ENCODE data around the gene HSPA6.
A peak's percentile ranks its signal among the peaks of the same experiment; 100 is the strongest.
"Not testable (repeated sequence)": the region's sequence is repeated elsewhere in the genome, so short reads cannot be mapped to it uniquely, and the experiment has no call there.

Gene HSPA6

GRCh38 chr1:161523817-161524741, at the start of gene HSPA6:
HSPA6 (plus strand) TSS chr1:161524540; CDS start chr1:161524659, 119 bp downstream.
- not testable (repeated sequence) for DNase-seq (ENCODE audit: low read depth)

DNA sequence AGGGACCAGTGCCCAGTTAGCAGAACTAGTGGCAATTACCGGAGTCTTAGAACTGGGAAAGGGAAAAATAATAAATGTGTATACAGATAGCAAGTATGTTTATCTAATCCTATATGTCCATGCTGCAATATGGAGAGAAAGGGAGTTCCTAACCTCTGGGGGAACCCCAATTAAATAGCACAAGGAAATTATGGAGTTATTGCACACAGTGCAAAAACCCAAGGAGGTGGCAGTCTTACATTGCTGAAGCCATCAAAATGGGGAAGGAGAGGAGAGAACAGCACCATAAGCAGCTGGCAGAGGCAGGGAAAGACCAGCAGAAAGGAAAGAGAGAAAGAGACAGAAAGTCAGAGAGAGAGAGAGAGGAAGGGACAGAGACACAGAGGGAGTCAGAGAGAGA, 46.6 kb upstream of the HSPA6 start:
- not testable (repeated sequence) for DNase-seq (ENCODE audit: low read depth)

DNA sequence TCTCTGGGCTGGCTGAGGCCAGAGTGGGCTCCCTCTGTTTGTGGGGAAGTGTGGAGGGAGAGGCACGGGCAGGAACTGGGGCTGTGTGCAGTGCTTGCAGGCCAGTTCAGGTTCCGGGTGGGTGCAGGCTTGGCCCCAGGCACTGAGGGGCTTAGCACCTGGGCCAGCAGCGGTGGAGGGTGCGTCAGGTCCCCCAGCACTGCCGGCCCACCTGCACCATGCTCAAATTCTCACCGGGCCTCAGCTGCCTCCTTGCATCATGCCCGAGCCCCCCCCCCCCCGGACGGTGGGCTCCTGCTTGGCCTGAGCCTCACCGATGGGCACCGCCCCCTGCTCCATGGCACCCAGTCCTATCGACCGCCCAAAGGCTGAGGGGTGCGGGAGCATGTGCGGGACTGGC, 45.4 kb upstream of the HSPA6 start:
- no peak for DNase-seq (ENCODE audit: low read depth)

DNA sequence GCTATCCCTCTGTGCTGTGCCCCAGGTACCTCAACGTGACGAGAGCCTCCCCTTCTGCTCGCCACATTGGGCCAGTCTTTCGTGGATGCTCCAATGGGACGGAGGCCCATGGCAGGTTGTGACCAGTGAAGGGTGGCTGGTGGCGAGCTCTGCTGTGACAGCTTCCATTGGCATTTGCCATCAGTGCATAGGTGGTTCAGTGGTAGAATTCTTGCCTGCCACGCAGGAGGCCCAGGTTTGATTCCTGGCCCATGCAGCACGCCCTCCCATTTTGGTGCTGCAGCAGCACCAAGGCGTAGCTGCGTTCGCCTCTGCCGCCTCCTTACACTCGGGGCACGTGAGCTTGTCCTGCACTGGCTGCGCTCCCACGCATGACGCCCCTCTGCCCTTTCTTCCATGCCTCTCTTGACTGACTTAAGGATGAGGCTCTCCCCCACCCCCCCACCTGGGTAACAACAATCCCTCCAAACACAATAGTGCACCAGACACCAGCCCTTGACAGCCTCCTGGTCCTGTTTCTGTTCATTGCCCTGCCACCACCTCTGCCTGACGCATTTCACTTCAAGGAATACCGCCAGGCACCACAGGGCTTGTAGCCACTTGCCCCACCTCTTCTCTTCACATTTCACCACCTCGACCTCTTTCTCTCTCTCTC, 43.8 kb upstream of the HSPA6 start:
- DNase-seq (ENCODE audit: low read depth), result no peak

DNA sequence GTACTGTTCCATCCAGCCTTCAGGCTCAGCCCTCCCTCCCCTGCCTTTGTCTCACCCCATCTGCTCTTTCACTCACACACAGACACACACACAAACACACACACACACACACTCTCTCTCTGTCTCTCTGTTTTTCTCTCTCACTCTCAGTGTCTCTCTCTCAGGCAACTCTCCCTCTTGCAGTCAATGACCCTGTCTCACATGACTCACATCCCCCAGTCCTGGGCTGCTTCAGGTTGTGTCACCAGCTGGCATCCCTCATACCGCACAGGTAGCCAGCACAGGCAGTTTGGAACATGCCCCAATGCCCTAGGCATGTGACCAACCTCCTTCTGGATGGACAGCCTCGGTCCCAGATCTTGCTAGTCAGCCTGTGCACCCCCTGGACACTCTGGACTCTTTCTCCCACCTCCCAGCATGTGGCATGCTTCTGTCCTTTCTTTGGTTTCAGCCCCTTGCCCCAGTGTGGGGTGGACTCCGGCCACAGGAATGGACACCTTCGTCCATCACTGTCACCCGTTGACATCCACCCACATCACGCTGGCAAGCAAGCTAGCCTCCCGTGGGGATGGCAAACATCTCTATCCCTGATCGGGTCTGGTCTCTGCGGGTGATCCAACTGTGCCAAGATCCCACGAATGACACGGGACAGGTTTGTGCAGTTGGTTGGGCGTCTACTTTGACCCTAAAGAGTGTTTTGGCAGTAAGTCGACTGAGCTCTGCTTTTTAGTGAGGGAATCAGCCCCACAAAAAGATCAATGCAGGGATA, 42.5 kb upstream of the HSPA6 start:
- DNase-seq (ENCODE audit: low read depth), result no peak

DNA sequence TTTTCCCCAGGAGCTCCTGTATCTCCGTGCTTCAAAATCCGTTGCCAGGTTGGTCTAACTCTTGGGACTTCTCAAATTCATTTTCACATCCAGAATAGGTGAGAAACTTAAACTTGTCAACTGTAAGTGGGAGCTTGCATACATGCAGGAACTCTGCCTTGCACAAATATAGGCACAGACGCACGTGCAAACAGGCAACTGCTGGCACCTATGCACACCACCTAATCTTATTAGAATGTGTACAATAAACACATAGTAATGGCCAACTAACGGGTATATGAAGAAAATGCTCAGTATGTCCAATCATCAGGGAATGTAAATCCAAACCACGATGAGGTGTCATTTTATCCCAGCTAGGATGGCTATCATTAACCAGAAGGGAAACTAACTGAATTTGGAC, 41.7 kb upstream of the HSPA6 start:
- DNase-seq (ENCODE audit: low read depth), result no peak

GRCh38 chr1:161483361-161483760, 41.0 kb upstream of the HSPA6 start:
- DNase-seq (ENCODE audit: low read depth), result no peak

DNA sequence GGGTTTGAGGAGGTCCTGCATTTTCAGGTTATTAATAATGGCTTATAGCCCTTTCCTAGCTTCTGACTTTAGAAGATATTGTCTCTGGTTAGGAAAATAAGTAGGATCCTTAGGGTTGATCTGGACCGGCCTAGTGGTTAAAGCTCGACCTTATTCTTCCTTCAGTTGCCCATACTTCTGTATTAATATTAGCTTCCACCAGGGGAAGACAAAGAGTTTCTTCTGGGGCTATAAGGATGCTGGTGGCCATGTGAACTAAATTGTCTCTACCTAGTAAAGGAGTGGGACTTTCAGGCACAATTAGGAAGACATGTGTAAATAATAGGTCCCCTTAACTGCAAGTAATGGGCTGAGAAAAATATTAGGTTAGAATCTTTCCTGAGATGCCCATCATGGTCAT, 39.7 kb upstream of the HSPA6 start:
- DNase-seq (ENCODE audit: low read depth), result no peak

DNA sequence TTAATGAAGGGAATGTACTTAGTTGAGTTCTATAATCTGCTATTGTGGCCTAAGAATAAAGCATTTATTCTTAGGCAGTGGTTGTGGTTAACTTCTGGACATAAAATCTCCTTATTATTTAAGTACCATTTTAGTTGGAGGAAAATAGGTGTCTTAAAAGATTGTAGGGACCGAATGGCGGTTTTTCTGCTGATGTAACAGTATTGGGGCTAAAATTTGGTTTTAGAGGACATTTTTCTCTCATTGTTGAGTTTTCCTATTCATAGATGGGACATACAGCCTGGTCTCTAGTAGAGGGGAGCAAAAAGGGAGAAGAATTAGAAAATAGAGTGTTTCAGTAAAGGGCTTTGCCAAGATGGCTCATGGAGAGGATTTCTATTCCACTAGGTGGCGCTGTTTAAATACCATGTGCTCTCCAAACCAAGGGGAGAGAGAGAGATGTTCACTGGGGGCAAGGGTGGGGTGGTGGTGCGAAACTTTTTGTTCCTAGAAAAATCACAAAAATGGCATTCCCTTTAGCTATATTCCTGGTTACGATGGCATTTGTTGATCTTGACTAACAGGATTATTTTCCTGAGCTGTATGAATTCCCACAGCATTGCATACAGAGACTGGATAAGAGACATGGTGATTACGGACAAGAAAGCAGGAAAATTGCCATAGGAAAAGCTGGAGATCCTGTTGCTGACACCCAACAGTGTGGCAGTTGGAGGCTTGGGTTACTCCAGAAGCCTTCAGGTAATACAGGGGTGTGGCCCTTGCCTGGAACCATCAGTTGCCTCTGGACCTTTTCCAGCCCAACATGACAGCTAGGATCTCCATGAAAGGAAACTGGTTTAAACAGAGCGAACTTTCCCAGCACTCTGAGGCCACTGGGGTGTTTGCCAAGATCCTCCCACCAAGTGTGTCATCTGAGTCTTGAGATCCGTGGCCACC, 37.3 kb upstream of the HSPA6 start:
- peak; percentile 22 for DNase-seq (ENCODE audit: low read depth)

DNA sequence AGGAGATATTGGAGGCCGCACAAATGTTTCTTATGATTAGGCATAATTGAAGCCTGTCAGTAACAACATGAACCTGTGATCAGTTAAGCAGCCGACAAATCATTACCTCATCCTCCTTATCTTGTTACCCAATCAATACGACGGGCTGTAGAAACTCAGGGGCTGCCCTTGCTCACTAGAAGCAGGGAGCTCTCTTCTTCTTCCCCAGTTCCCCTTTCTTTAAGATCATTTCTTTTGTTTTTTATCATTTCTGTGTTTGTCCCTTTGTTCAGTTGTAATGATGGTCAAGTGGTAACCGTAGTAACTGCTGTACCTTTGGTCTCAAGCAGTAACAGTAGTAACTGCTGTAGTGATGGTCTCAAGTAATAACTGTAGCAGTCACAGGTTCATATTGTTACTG, 32.9 kb upstream of the HSPA6 start:
- no peak for DNase-seq (ENCODE audit: low read depth)

- DNase-seq (ENCODE audit: low read depth), result no peak
Observed at GRCh38 chr1:161492827-161493226, 31.5 kb upstream of the HSPA6 start.

GRCh38 chr1:161494091-161494735, 30.1 kb upstream of the HSPA6 start:
- DNase-seq (ENCODE audit: low read depth), result no peak

DNA sequence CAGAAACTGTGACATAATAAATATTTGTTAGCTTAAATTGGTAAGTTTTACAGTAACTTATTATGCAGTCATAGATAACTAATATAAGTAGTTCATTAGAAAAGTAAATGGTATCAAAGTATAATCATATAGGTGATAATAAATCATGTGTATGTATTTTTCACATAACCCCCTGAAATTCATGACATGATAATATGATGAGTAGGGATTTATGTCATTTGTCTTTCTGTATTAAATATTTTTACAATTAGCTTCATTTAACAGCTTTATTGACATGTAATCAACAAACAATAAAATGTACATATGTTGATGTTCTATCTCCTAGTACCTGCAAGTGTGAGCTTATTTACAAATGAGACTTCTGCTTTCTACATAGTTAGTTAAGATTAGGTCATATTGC, 28.9 kb upstream of the HSPA6 start:
- DNase-seq (ENCODE audit: low read depth), result no peak

- DNase-seq (ENCODE audit: low read depth), result no peak
Observed at GRCh38 chr1:161497961-161498360, 26.4 kb upstream of the HSPA6 start.

- DNase-seq (ENCODE audit: low read depth), result no peak
Observed at GRCh38 chr1:161498646-161499045, 25.7 kb upstream of the HSPA6 start.

GRCh38 chr1:161499099-161500039, 25.0 kb upstream of the HSPA6 start:
- DNase-seq (ENCODE audit: low read depth), result no peak

DNA sequence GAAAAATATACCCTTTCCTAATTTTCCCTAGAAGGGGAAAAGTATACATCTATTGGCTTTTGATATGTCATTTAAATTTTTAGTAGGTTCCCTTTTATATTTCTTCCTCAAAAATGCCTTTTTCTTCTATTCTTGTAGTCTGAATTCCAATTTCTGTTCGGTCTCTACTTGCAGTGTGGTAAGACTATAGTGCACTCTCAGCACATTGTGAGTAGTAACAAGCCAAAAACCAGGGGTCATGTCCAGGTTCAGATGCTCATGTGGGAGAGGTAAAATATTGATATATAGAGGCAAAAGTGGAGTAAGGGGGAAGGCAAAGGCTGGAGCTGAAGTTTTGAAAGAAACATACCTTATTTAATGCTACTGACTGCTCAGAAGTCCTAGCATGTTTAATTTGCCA, 23.1 kb upstream of the HSPA6 start:
- no peak for DNase-seq (ENCODE audit: low read depth)

DNA sequence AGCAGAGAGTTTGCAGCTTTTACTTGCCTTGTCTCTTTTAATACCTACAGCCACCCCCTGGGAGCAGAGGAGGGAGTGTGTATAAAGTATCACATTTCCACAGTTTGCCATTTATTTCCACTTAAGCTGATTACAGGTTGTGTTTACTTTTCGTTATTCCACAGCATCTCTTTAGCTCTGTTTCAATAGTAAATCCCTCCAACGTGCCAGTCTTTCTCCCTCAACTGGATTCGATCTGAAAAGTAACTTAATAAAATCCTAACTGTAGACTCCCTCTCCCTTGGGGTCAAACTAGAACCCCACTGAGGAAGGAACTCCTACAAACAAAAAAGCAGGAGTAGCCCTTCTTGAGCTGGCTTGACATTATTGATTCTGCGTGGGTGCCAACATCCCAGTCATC, 22.2 kb upstream of the HSPA6 start:
- DNase-seq (ENCODE audit: low read depth), result no peak

DNA sequence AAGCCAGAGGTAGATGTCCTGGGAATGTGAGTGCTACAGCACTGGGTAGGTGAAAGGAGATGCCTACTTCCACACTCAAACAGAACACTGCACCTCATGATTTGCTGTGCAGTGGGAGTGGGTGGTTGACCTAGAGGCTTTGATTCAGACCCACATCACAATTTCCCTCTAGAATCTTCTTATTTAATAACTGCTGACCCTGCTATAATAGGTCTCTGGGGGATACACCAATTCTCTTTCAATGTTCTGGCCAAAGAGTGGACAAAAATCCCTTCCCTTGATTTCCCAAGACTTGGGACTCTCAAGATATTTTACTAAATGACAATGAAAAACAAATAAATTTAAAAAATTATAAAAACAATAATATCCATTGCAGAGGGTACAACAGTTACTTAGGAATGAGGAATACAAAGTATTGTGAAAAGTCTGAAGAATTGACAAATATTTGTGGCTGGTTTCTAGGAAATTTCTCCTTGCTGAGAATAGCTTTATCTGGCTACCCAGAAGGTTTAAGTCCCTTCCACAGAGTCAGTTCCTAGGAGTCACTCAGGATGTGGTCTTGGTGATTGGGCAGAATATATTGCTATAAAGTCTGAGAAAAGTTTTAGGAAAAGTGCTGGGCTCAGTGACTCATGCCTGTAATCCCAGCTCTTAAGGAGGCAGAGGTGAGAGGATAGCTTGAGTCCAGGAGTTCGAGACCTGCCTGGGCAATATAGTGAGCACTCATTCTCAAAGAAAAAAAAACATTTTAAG, 21.5 kb upstream of the HSPA6 start:
- DNase-seq (ENCODE audit: low read depth), result no peak

Data from GM04503 (cell line).